AG20443 (cell line): ENCODE measurements around the gene CRADD.

Experiments used
- DNase-seq: peaks from one replicate; pipeline ENCODE4 v3.0.0; 2012; ENCODE audit warnings: low spot score, mixed read lengths

The CRADD gene

GRCh38 chr12:93808169-93808899, 131.2 kb downstream of the CRADD start:
- DNase-seq = no peak

GRCh38 chr12:93812626-93813025, 135.5 kb downstream of the CRADD start:
- DNase-seq = peak; percentile 29

GRCh38 chr12:93813186-93813585, 136.0 kb downstream of the CRADD start:
- DNase-seq = no peak

DNA sequence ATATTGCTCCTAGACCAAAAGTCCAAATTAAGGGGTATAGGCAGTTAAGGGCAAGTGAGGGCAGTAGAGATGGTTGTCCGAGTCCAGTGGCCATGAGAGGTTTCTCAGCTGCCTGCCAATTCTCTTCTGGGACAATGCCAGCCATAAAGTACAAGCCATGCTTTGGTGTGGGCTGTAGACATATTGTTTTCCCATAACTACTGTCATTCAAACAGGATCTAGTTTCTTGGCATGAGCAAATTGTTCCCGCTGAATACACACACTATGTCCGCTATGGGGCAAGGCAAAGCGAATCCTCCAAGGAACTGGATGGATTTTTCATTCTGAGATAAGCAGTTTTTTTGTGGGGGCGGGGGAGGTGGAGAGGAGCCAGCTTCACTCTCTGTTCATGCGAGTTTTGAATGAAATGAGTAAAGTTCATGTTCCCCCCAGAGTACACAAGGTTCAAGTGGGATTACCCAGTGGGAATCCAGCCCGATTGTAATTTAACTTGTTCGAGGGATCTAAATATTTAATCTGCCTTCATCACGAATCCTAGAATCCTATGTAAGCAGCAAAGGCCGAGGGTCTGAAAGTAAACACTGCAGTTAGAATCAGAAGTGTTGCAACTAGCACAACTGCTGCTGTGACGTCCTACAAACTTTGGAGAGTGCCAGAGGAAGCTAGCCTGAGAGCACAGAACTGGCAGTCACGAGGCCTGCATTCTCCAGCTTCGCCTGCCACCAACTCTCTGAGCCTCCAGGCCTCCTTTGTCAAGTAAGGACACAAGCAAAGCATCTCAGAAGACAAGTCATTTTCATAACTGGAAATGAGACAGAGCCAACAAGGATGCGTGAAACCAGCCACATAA, 137.0 kb downstream of the CRADD start:
- peak; percentile 82 for DNase-seq

DNA sequence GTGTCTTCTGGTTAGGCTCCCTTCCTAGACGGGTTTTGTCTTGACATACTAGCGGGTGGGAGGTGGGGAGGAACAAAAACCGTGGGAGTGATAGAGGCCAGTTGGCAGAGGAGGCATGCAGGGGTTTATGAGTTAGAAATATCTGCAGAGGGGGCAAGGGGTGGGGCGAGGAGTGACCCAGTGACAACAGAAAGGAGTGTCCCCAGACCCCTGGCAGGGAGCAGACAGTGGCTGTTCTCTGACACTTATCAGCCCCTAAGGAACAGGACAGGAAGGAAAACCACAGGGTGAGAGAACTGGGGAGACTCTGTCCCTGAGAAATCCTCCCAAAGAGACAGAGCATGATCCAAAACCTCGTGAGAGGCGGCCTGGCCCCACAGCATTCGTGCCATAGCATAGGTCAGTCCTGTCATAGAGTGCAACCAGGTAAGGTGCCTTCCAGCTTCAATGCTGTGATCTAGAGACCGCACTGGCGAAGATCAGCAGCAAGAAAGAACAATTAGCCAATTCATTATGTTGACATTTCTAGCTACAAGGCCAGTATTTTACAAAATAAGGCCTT, 141.4 kb downstream of the CRADD start:
- DNase-seq = no peak

- peak; percentile 80 for DNase-seq
Measured at GRCh38 chr12:93819050-93819491, 141.9 kb downstream of the CRADD start.

- DNase-seq = no peak
Measured at GRCh38 chr12:93823616-93824391, 146.6 kb downstream of the CRADD start.

GRCh38 chr12:93824514-93825500, 147.6 kb downstream of the CRADD start:
- DNase-seq = no peak

GRCh38 chr12:93825501-93825888, 148.3 kb downstream of the CRADD start:
- DNase-seq = no peak

GRCh38 chr12:93825931-93826555, 148.9 kb downstream of the CRADD start:
- DNase-seq = peak; percentile 58

DNA sequence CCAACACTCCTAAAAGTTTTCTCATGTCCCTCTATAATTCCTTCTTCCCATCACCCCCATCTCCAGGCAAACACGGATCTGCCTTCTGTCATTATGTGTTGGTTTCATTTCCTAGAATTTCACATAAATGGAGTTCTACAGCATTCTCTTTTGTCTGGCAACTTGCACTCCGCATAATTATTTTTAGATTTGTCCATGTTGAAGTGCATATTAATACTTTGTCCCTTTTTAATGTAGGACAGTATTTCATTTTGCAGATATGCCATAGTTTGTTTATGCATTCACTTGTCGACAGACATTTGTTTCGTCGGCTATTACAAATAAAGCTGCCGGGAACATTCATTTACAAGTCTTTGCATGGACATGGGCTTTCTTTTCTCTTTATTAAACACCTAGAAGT, 150.0 kb downstream of the CRADD start:
- DNase-seq = no peak

GRCh38 chr12:93827669-93828068, 150.5 kb downstream of the CRADD start:
- DNase-seq = no peak

- DNase-seq = no peak
Measured at GRCh38 chr12:93829016-93829415, 151.8 kb downstream of the CRADD start.

DNA sequence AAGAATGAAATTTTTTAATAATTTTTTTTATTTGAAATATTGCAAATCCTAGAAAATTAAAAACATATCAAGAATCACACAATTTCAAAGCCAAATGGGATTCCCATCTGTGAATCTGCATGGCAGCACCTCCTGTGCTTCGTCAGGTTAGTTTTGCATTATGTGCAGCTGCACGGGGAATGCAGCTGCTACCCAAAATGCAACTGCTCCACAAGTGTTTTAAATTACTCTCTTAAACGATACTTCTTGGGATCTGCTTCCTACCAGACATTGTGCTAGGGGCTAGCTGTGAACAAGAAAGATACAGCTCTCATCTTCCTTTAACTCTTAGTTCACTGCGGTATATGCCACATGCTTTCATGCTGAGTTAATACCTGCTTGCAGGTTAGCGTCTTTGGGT, 154.2 kb downstream of the CRADD start:
- no peak for DNase-seq

- DNase-seq = peak; percentile 40
Measured at GRCh38 chr12:93832131-93832530, 155.0 kb downstream of the CRADD start.

DNA sequence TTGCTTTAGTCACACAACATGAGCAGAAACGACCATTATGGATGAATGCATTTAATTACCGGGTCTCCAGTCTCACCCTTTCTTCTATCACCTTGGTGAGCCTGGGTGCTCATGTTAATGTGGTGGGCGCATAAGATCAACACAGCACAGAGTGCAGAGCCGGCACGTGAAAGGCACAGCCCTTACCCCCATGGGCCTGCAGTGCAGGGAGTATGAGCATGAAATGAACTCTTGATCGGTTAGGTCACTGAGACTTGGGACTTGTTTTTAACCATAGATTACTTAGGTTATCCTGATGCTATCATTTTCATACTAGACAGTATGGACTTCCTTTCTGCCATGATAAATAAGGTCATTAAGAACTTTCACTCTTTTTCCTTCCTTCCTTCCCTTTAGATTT, 156.8 kb downstream of the CRADD start:
- no peak for DNase-seq

DNA sequence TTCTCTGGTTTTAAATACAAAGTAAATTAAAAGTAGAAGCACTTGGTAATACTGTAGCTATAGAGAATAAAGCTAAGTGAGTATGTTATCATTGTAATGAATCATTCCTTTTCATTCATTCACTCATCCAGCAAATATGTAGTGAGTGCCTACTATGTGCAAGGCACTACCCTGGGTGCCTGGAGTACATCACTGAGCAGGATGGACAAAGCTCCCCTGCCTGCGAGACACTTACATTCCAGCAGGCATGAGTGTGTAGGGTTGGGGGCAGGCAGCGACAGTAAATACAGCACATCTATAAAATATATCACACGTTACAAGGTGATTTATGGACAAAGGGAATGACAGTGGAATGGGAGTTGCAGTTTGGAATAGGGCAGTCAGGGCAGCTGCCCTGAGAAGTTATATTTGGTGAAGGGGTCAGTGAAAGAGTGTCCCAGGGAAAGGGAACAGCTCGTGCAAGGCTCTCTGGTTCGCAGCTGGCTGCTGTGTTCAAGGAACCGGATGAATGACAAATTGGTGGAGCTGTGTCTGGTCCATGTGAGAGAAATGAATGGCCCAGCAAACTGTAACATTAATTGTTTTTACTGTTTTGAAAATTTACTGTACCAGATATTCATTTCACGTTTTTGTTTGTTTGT, 159.6 kb downstream of the CRADD start:
- no peak for DNase-seq

DNA sequence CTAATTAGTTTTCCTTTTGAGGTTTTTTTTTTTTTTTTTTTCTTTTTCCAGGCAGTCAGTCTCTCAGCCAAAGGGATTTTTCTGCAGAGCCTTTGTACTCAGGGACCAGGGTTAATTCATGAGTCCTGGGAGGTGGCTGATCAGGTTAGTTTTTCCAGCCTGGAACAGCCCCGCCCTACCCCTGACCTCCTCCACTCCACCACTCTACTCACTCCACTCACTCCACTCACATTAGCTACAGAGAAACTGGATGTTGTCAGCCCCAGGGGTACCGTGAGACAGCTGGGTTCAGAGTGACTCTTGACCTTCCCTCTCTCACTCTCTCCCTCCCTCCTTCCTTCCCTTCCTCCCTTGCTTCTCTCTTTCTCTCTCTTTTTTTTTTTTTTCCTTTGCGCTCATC, 161.0 kb downstream of the CRADD start:
- DNase-seq = no peak

DNA sequence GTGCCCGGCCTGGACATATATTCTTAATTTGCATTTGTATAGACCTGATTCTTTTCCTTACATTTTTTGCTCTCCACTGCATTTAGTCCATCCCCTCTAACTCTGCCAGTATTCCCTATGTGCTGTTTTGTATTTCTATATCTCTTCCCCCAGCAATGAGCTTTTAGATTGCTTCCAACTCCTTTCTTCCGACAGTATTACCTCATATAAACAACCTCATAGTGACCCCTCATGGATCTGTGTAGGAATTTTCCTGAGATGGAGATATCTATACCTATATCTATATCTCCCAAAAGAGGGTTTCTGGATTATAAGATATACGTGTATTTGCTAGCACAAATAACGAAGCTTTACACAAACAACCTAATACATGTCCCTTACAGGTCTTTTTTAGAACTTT, 161.9 kb downstream of the CRADD start:
- no peak for DNase-seq

- no peak for DNase-seq
Measured at GRCh38 chr12:93841671-93842070, 164.5 kb downstream of the CRADD start.
